H9 (cell line): ENCODE measurements around the gene HEXIM1. TPM values are rescaled to one million over a fixed set of nuclear protein-coding genes. Genes with fewer than 3 reads are reported as not detected.
"Not testable (repeated sequence)": the region's sequence is repeated elsewhere in the genome, so short reads cannot be mapped to it uniquely, and the experiment has no call there.

Experiments
- DNase-seq: peaks from one replicate; pipeline ENCODE4 v3.0.0-alpha.2; 2017
- H2AFZ ChIP-seq: one replicate; pipeline ENCODE4 v1.6.1; 2013; ENCODE audit warnings: mild to moderate bottlenecking, low read length, control low read depth, moderate library complexity
- H2AK5ac ChIP-seq: 2 replicates; pipeline ENCODE4 v1.6.1; 2013; ENCODE audit warnings: low read length, control low read depth, mixed read lengths; ENCODE audit not compliant: insufficient read length
- H2BK120ac ChIP-seq: one replicate; pipeline ENCODE4 v1.6.1; 2013; ENCODE audit warnings: low read depth, mild to moderate bottlenecking, low read length, control low read depth, inconsistent platforms; ENCODE audit not compliant: poor library complexity, severe bottlenecking
- H2BK12ac ChIP-seq: 2 replicates; pipeline ENCODE4 v1.6.1; 2013; ENCODE audit warnings: low read length, control low read depth, mixed read lengths, low read depth; ENCODE audit not compliant: insufficient read length
- H2BK15ac ChIP-seq: 2 replicates; pipeline ENCODE4 v1.6.1; 2013; ENCODE audit warnings: low read depth, low read length, control low read depth
- H2BK20ac ChIP-seq: one replicate; pipeline ENCODE4 v1.6.1; 2013; ENCODE audit warnings: low read depth, mild to moderate bottlenecking, low read length, control low read depth, inconsistent platforms; ENCODE audit not compliant: poor library complexity, severe bottlenecking
- H2BK5ac ChIP-seq: 2 replicates; pipeline ENCODE4 v1.6.1; 2013; ENCODE audit warnings: low read length, control low read depth, mixed read lengths; ENCODE audit not compliant: insufficient read length
- H3K14ac ChIP-seq: 2 replicates; pipeline ENCODE4 v1.6.1; 2013; ENCODE audit warnings: low read length, control low read depth; ENCODE audit not compliant: insufficient read depth
- H3K18ac ChIP-seq: 2 replicates; pipeline ENCODE4 v1.6.1; 2013; ENCODE audit warnings: low read depth, mild to moderate bottlenecking, mixed read lengths, low read length, control low read depth; ENCODE audit not compliant: insufficient read length
- H3K23ac ChIP-seq: 2 replicates; pipeline ENCODE4 v1.6.1; 2013; ENCODE audit warnings: low read length, control low read depth, mixed read lengths, low read depth; ENCODE audit not compliant: insufficient read length
- H3K23me2 ChIP-seq: 2 replicates; pipeline ENCODE4 v1.6.1; 2013; ENCODE audit warnings: low read depth, mild to moderate bottlenecking, mixed read lengths, low read length, control low read depth; ENCODE audit not compliant: insufficient read length, poor library complexity, severe bottlenecking
- H3K27ac ChIP-seq: 2 replicates; pipeline ENCODE4 v1.5.1; 2013; ENCODE audit warnings: low read length, control low read depth, mixed read lengths, low read depth; ENCODE audit not compliant: insufficient read length
- H3K27me3 ChIP-seq: 2 replicates; pipeline ENCODE4 v1.6.1; 2013; ENCODE audit warnings: low read length, control low read depth, inconsistent platforms; ENCODE audit not compliant: insufficient read depth
- H3K4ac ChIP-seq: 2 replicates; pipeline ENCODE4 v1.6.1; 2013; ENCODE audit warnings: low read depth, mild to moderate bottlenecking, control low read depth, inconsistent platforms, low read length, moderate library complexity
- H3K4me1 ChIP-seq: 2 replicates; pipeline ENCODE4 v1.6.1; 2013; ENCODE audit warnings: low read length, control low read depth, inconsistent platforms; ENCODE audit not compliant: insufficient read depth
- H3K4me2 ChIP-seq: 2 replicates; pipeline ENCODE4 v1.6.1; 2013; ENCODE audit warnings: low read length, control low read depth, mixed read lengths; ENCODE audit not compliant: insufficient read length, insufficient read depth
- H3K56ac ChIP-seq: 2 replicates; pipeline ENCODE4 v1.6.1; 2013; ENCODE audit warnings: low read depth, mild to moderate bottlenecking, mixed read lengths, low read length, control low read depth; ENCODE audit not compliant: insufficient read length
- H3K79me1 ChIP-seq: 2 replicates; pipeline ENCODE4 v1.6.1; 2013; ENCODE audit warnings: low read depth, mild to moderate bottlenecking, moderate library complexity, low read length, control low read depth, inconsistent platforms; ENCODE audit not compliant: insufficient read depth, poor library complexity, severe bottlenecking
- H3K79me2 ChIP-seq: 2 replicates; pipeline ENCODE4 v1.6.1; 2013; ENCODE audit warnings: low read length, control low read depth, inconsistent platforms; ENCODE audit not compliant: insufficient read depth
- H3K9ac ChIP-seq: 2 replicates; pipeline ENCODE4 v1.6.1; 2013; ENCODE audit warnings: low read length, control low read depth, mixed read lengths; ENCODE audit not compliant: insufficient read length; ENCODE audit errors: extremely low read depth
- H3K9me3 ChIP-seq: one replicate; pipeline ENCODE4 v1.6.1; 2013; ENCODE audit warnings: low read depth, low read length, inconsistent platforms; ENCODE audit not compliant: control insufficient read depth
- H3T11ph ChIP-seq: one replicate; pipeline ENCODE4 v1.6.1; 2013; ENCODE audit warnings: mild to moderate bottlenecking, low read length, control low read depth, inconsistent platforms
- H4K20me1 ChIP-seq: one replicate; pipeline ENCODE4 v1.6.1; 2013; ENCODE audit not compliant: control insufficient read depth, insufficient read length, insufficient read depth
- H4K5ac ChIP-seq: 2 replicates; pipeline ENCODE4 v1.6.1; 2013; ENCODE audit warnings: low read depth, mild to moderate bottlenecking, mixed read lengths, low read length, control low read depth; ENCODE audit not compliant: insufficient read length
- H4K8ac ChIP-seq: replicated peaks from 2 replicates; pipeline ENCODE4 v1.6.1; 2013; ENCODE audit warnings: low read length, control low read depth, mixed read lengths, low read depth; ENCODE audit not compliant: insufficient read length
- H4K91ac ChIP-seq: 2 replicates; pipeline ENCODE4 v1.6.1; 2013; ENCODE audit warnings: low read depth, mild to moderate bottlenecking, moderate library complexity, mixed read lengths, low read length, control low read depth; ENCODE audit not compliant: insufficient read length
- H3K27ac Mint-ChIP-seq, 3 experiments: 2 replicates in 2 of 3; 3 replicates in 1 of 3; pipeline ENCODE4 v1.8.0; 2020 to 2021; ENCODE audit warnings: mixed read lengths in 3 of 3, mild to moderate bottlenecking in 1 of 3, moderate library complexity in 1 of 3
- H3K27me3 Mint-ChIP-seq: 2 replicates; pipeline ENCODE4 v1.8.0; 2021; ENCODE audit warnings: low read depth, mild to moderate bottlenecking, moderate library complexity, mixed read lengths
- H3K36me3 Mint-ChIP-seq, 3 experiments: 2 replicates in 2 of 3; 3 replicates in 1 of 3; pipeline ENCODE4 v1.8.0; 2020 to 2021; ENCODE audit warnings: low read depth in 3 of 3, mixed read lengths in 3 of 3; ENCODE audit not compliant: insufficient read depth in 1 of 3
- H3K4me1 Mint-ChIP-seq, 2 experiments: 2 replicates each; pipeline ENCODE4 v1.8.0; 2020; ENCODE audit warnings: mixed read lengths in 2 of 2
- H3K4me3 Mint-ChIP-seq, 2 experiments: 2 replicates in 1 of 2; 3 replicates in 1 of 2; pipeline ENCODE4 v1.8.0; 2020 to 2021; ENCODE audit warnings: mild to moderate bottlenecking in 2 of 2, mixed read lengths in 2 of 2, moderate library complexity in 1 of 2
- H3K9me3 Mint-ChIP-seq, 2 experiments: 2 replicates in 1 of 2; 3 replicates in 1 of 2; pipeline ENCODE4 v1.8.0; 2020; ENCODE audit warnings: mild to moderate bottlenecking in 2 of 2, mixed read lengths in 2 of 2, moderate library complexity in 1 of 2
- CTCF ChIP-seq: fragments of 200-600 bp; sonication (generic); conservative IDR thresholded peaks from 3 replicates; pipeline ENCODE4 v1.8.0; 2021; ENCODE audit warnings: antibody characterized with exemption, mild to moderate bottlenecking
- WGBS: extraction: QIAGEN DNeasy Blood & Tissue Kit; methylation state at CpG from one replicate; pipeline ENCODE4 v1.1.7; 2013; ENCODE audit warnings: missing lambda C conversion rate, low lambda C conversion rate, mixed read lengths; ENCODE audit not compliant: insufficient read length; ENCODE audit errors: extremely low coverage; 5-methylcytosine and 5-hydroxymethylcytosine counted together
- total RNA-seq: library from RNA; stranded (reverse); gene quantifications from 2 replicates; pipeline ENCODE4 v1.2.1, GENCODE V29; 2021

Gene HEXIM1
- total RNA-seq, 1 experiment from 2014 or later: 32.4 TPM

GRCh38 chr17:45123930-45124796, 24.1 kb upstream of the HEXIM1 start:
- Histone ChIP-seq H3K9ac (no peak overlapping the region), H2BK12ac (no peak overlapping the region), H3K56ac (no peak overlapping the region), H3T11ph (no peak overlapping the region), H3K4me2 (no peak overlapping the region), H3K79me2 (no peaks in the 10 kb centered on the region), H3K9me3 (no peaks in the 10 kb centered on the region), H3K23me2 (no peaks in the 10 kb centered on the region), H2AK5ac (no peak overlapping the region), H3K23ac (no peak overlapping the region), H4K5ac (no peak overlapping the region), H3K4ac (no peak overlapping the region), H4K8ac (no peak overlapping the region), H3K4me1 (no peaks in the 10 kb centered on the region; the same call in 1 of the 2 replicates), H3K27ac (no peak overlapping the region), H4K20me1 (no peaks in the 10 kb centered on the region), H3K18ac (no peak overlapping the region), H2BK15ac (no peak overlapping the region), H2BK5ac (no peak overlapping the region), H3K14ac (no peak overlapping the region), H2BK20ac (no peak overlapping the region), H2BK120ac (no peak overlapping the region), H2AFZ (no peak overlapping the region), H3K27me3 (no peaks in the 10 kb centered on the region), H3K79me1 (no peaks in the 10 kb centered on the region), H4K91ac (no peak overlapping the region)
- peak; percentile 75 for DNase-seq
- Mint-ChIP-seq H3K9me3 (no peaks in the 10 kb centered on the region), H3K4me3 (no peak overlapping the region), H3K27ac (peak overlapping the region in 2 of 3 experiments; percentile 61 to 70; a peak in 2 of 7 replicates), H3K36me3 (no peaks in the 10 kb centered on the region; a peak in 3 of 7 replicates), H3K27me3 (no peaks in the 10 kb centered on the region), H3K4me1 (peaks cover 13 to 19% of the 10 kb centered on the region in 2 experiments)
- TF ChIP-seq CTCF: no peak
- no CpG with 5 or more reads among the region's 15 CpGs for WGBS

- Mint-ChIP-seq H3K27ac (peak overlapping the region in 2 of 3 experiments; percentile 61 to 70; a peak in 1 of 7 replicates), H3K4me1 (peaks cover 18 to 25% of the 10 kb centered on the region in 2 experiments)
- not testable (repeated sequence) for H3K9me3 ChIP-seq, H2BK20ac ChIP-seq, H3K9me3 Mint-ChIP-seq, H3K36me3 Mint-ChIP-seq, H3K27me3 Mint-ChIP-seq, H3K4me3 Mint-ChIP-seq, H3K23ac ChIP-seq, H3K79me2 ChIP-seq, H3K79me1 ChIP-seq, H3K27me3 ChIP-seq, H4K8ac ChIP-seq, H3K4me2 ChIP-seq, H2BK12ac ChIP-seq, H2BK15ac ChIP-seq, H3K27ac ChIP-seq, H3K9ac ChIP-seq, H2AFZ ChIP-seq, H3K18ac ChIP-seq, DNase-seq, H4K5ac ChIP-seq, H3K4me1 ChIP-seq, H3K56ac ChIP-seq, H4K20me1 ChIP-seq, H3K4ac ChIP-seq, H3K23me2 ChIP-seq, H2BK5ac ChIP-seq, H3K14ac ChIP-seq, H4K91ac ChIP-seq, H2AK5ac ChIP-seq, H2BK120ac ChIP-seq, H3T11ph ChIP-seq
- no CpG with 5 or more reads among the region's 5 CpGs for WGBS
These were observed 23.5 kb upstream of the HEXIM1 start for GRCh38 chr17:45124797-45125122.
